Activated T-cell treated with anti-CD3 and anti-CD28 coated beads, Interleukin-2, amount 50 U/mL, for 72 hours (primary cell): ENCODE measurements around the gene BOD1L2. TPM values are rescaled to one million over a fixed set of nuclear protein-coding genes. Genes with fewer than 3 reads are reported as not detected.

Experiments used
- ATAC-seq, 2 donors: fragments of 150-1000 bp; cut with Tn5 transposase; replicated peaks in 1 of 2; 2 replicates each; pipeline ENCODE4 v1.10.0; 2021; ENCODE audit warnings: moderate library complexity in 2 of 2, mild to moderate bottlenecking in 1 of 2
- DNase-seq, 2 donors: peaks; one replicate each; pipeline ENCODE4 v3.0.0; 2021 to 2022; ENCODE audit warnings: mixed read lengths in 1 of 2
- H3K27ac Mint-ChIP-seq: one replicate; pipeline ENCODE4 v1.8.0; 2022; ENCODE audit warnings: mild to moderate bottlenecking, moderate library complexity, mixed read lengths
- H3K27me3 Mint-ChIP-seq: one replicate; pipeline ENCODE4 v1.8.0; 2022; ENCODE audit warnings: low read depth, mixed read lengths
- H3K36me3 Mint-ChIP-seq, 2 donors: one replicate each; pipeline ENCODE4 v1.8.0; 2022; ENCODE audit warnings: mixed read lengths in 2 of 2, mild to moderate bottlenecking in 1 of 2; ENCODE audit not compliant: insufficient read depth in 2 of 2
- H3K4me1 Mint-ChIP-seq: one replicate; pipeline ENCODE4 v1.8.0; 2022; ENCODE audit warnings: low read depth, mixed read lengths
- H3K4me3 Mint-ChIP-seq, 2 donors: one replicate each; pipeline ENCODE4 v1.8.0; 2022; ENCODE audit warnings: mild to moderate bottlenecking in 2 of 2, mixed read lengths in 2 of 2, moderate library complexity in 2 of 2
- H3K9me3 Mint-ChIP-seq, 2 donors: one replicate each; pipeline ENCODE4 v1.8.0; 2022; ENCODE audit warnings: mixed read lengths in 2 of 2
- total RNA-seq, 2 donors: library from RNA; stranded (reverse); gene quantifications; one replicate each; pipeline ENCODE4 v1.2.3, GENCODE V29; 2022

The BOD1L2 gene
- total RNA-seq, 2 donors from 2014 or later = not detected

DNA sequence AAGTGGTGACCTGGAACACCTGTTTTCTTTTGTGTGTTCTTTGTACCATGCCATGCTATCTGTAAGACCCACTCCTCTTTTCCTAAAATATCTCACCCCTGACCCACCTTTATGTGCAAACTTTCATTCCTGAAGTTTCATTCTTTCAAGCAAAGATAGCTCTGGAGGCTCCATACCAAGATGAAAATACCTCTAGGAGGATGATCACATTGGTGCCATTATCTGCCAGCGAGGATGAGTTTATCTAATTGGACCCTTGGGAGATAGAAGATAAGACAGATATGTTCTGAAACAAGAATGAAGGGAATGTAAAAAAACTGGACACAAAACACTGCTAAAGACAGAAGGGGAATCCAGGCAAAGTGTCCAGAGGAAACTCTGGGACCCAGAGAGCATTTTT, 24.1 kb downstream of the BOD1L2 start:
- no peaks in the 10 kb centered on the region for H3K36me3 Mint-ChIP-seq
- H3K4me1 Mint-ChIP-seq = no peaks in the 10 kb centered on the region
- peaks cover 0 to 7% of the 10 kb centered on the region in 2 donors for H3K9me3 Mint-ChIP-seq
- peaks cover 15% of the 10 kb centered on the region for H3K27me3 Mint-ChIP-seq
- no peak for ATAC-seq
- no peak overlapping the region for H3K27ac Mint-ChIP-seq
- no peak for DNase-seq
- H3K4me3 Mint-ChIP-seq = no peak overlapping the region

GRCh38 chr18:57175532-57175931, 28.6 kb downstream of the BOD1L2 start:
- H3K27me3 Mint-ChIP-seq = peaks cover 10% of the 10 kb centered on the region
- peaks cover 0 to 10% of the 10 kb centered on the region in 2 donors for H3K9me3 Mint-ChIP-seq
- H3K27ac Mint-ChIP-seq = no peak overlapping the region
- no peak for DNase-seq
- H3K36me3 Mint-ChIP-seq = no peaks in the 10 kb centered on the region
- no peak overlapping the region for H3K4me3 Mint-ChIP-seq
- ATAC-seq = no peak
- no peaks in the 10 kb centered on the region for H3K4me1 Mint-ChIP-seq

DNA sequence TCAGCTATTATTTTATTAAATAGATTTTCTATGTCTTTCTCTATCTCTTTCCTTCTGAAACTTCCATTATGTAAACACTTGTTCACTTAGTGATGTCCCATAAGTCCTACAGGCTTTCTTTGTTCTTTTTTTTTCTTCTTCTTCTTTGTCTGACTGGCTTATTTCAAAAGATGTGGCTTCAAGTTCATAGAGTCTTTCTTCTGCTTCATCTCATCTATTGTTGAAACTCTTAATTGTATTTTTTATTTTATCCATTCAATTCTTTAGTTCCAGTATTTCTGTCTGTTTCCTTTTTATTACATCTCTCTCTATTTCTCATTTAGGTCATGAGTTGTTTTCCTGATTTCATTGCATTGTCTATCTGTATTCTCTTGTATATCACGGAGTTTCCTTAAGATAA, 38.5 kb downstream of the BOD1L2 start:
- DNase-seq (no peak), ATAC-seq (no peak)
- Mint-ChIP-seq H3K4me3 (no peak overlapping the region), H3K36me3 (peaks cover 6 to 7% of the 10 kb centered on the region in 2 donors), H3K27ac (no peak overlapping the region), H3K4me1 (no peaks in the 10 kb centered on the region), H3K27me3 (peaks cover 14% of the 10 kb centered on the region), H3K9me3 (peaks cover 13 to 14% of the 10 kb centered on the region in 2 donors)

DNA sequence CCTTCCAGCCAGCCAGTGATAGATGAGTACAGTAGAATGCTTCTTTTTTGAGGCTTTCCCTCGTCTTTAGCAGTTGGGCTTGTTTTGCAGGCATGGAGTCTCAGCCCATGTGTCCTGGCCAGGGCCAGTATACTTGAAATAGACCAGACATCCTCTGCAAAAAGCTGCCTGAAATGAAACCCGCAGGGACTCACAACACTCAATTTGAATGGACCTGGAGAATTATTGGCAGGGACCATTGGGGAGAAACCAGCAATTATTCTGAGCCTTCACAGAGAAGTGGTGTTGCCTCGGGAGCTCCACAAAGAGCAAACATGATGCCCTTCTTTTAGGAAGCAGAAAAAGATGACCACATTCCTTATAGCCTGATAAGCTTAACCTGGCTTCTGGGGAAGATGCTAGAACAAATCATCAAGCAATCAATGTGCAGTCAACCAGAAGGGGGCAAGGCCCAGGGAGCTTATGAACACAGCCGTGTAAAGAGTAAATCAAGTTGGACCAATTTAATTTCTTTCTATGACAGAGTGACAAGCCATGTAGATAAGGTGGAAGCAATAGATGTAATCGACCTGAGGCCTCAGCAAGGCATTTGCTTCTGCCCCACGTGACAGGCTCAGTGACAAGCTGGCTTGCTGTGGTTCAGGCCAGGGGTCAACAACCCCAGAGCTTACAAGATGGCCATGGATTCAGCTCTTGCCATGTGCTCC, 42.1 kb downstream of the BOD1L2 start:
- H3K4me1 Mint-ChIP-seq = no peaks in the 10 kb centered on the region
- no peak overlapping the region for H3K4me3 Mint-ChIP-seq
- peaks cover 12 to 13% of the 10 kb centered on the region in 2 donors for H3K9me3 Mint-ChIP-seq
- H3K27me3 Mint-ChIP-seq = peaks cover 14% of the 10 kb centered on the region
- no peak overlapping the region for H3K27ac Mint-ChIP-seq
- ATAC-seq (no peak), DNase-seq (no peak)
- H3K36me3 Mint-ChIP-seq = peaks cover 6 to 7% of the 10 kb centered on the region in 2 donors

DNA sequence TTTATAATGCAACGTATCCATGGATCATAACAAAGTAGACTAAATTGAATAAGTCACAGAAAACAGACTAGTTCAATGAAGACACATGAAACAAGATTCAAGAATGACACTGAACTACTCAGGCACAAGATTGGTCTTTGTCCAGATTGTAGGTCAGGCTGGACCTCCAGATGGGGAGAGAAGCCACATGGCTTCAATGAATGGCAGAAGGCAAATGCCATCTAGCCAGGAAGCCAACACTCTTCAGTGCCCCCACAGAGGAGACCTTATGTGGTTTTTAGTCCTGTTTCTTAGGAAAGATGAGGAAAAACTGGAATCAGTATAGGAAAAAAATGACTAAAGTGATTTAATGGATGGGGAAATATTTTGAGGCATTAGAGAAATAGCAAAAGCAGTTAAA, 43.1 kb downstream of the BOD1L2 start:
- Mint-ChIP-seq H3K27me3 (peaks cover 14% of the 10 kb centered on the region), H3K4me3 (no peak overlapping the region), H3K4me1 (no peaks in the 10 kb centered on the region), H3K9me3 (peaks cover 11 to 12% of the 10 kb centered on the region in 2 donors), H3K27ac (no peak overlapping the region), H3K36me3 (peaks cover 6% of the 10 kb centered on the region in 2 donors)
- ATAC-seq (no peak), DNase-seq (no peak)

DNA sequence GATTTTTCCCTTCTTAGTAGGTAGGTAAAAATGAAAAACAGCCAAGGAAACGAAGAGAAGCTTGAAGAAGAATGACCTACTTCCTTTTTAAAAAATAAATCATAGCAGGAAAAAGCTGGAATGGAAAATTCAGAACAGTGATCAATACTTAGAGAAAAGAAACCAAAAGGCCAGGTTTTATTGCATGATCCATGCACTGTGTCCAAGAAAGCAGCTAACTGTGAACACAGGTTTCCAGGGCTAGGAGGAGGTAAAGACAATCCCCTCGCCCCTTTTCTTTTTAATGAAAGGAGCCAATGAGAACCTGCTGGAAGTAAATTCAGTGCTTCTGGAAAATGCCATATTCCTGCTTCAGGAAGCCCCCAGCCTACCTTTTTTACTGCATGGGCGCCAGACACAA, 47.2 kb downstream of the BOD1L2 start:
- ATAC-seq (no peak), DNase-seq (no peak)
- Mint-ChIP-seq H3K4me3 (no peak overlapping the region), H3K27ac (no peak overlapping the region), H3K27me3 (peaks cover 8% of the 10 kb centered on the region), H3K36me3 (no peaks in the 10 kb centered on the region), H3K4me1 (no peaks in the 10 kb centered on the region), H3K9me3 (no peaks in the 10 kb centered on the region)

GRCh38 chr18:57194622-57195021, 47.7 kb downstream of the BOD1L2 start:
- Mint-ChIP-seq H3K27ac (no peak overlapping the region), H3K36me3 (no peaks in the 10 kb centered on the region), H3K27me3 (peaks cover 6% of the 10 kb centered on the region), H3K4me3 (no peak overlapping the region), H3K9me3 (no peaks in the 10 kb centered on the region), H3K4me1 (no peaks in the 10 kb centered on the region)
- DNase-seq (no peak), ATAC-seq (no peak)

- H3K9me3 Mint-ChIP-seq = no peaks in the 10 kb centered on the region
- H3K36me3 Mint-ChIP-seq = no peaks in the 10 kb centered on the region
- DNase-seq (no peak), ATAC-seq (no peak)
- no peaks in the 10 kb centered on the region for H3K4me1 Mint-ChIP-seq
- no peak overlapping the region for H3K4me3 Mint-ChIP-seq
- no peaks in the 10 kb centered on the region for H3K27me3 Mint-ChIP-seq
- no peak overlapping the region for H3K27ac Mint-ChIP-seq
Observed at GRCh38 chr18:57195341-57195740, 48.5 kb downstream of the BOD1L2 start.

- no peaks in the 10 kb centered on the region for H3K36me3 Mint-ChIP-seq
- ATAC-seq = no peak
- no peaks in the 10 kb centered on the region for H3K4me1 Mint-ChIP-seq
- H3K4me3 Mint-ChIP-seq = no peak overlapping the region
- no peaks in the 10 kb centered on the region for H3K9me3 Mint-ChIP-seq
- no peak overlapping the region for H3K27ac Mint-ChIP-seq
- no peak for DNase-seq
- no peaks in the 10 kb centered on the region for H3K27me3 Mint-ChIP-seq
Observed at GRCh38 chr18:57197261-57197660, 50.4 kb downstream of the BOD1L2 start.

DNA sequence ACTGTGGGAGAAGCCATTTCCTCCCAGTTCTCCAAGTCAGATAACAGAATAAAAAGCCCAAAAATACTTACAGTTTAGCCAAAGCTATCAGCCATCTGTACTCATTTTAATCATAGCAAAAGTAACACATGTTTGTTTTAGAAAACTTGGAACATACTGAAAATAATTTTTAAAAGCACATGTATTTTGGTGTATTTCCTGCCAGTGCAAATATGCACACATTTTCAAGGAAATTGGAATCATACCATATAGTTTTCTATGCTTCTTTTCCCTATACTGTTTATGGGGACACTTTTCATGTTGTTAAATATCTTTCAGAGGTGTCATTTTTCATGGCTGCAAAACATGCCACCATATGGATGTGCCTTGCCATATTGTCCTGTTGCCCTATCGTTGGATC, 51.2 kb downstream of the BOD1L2 start:
- Mint-ChIP-seq H3K36me3 (no peaks in the 10 kb centered on the region), H3K4me3 (no peak overlapping the region), H3K9me3 (no peaks in the 10 kb centered on the region), H3K4me1 (no peaks in the 10 kb centered on the region), H3K27ac (no peak overlapping the region), H3K27me3 (no peaks in the 10 kb centered on the region)
- DNase-seq = no peak
- ATAC-seq = no peak

Other genes starting within 250 kb of the BOD1L2 start
- gene ST8SIA3, start 205.5 kb downstream of the BOD1L2 start, total RNA-seq = not detected